ENCODE measurements around the gene PELI2.

Gene PELI2

GRCh38 chr14:56119201-56119981 lies 1.2 kb downstream of the PELI2 start:
- peak; percentile 36 to 69 for DNase-seq

- DNase-seq = peak; percentile 90 to 93
Measured at GRCh38 chr14:56120091-56120691, 2.0 kb downstream of the PELI2 start.

GRCh38 chr14:56121816-56122215 lies 3.6 kb downstream of the PELI2 start:
- no peak for DNase-seq

GRCh38 chr14:56122301-56122700 lies 4.1 kb downstream of the PELI2 start:
- no peak for DNase-seq

GRCh38 chr14:56124327-56124726 lies 6.1 kb downstream of the PELI2 start:
- peak in 1 of 2 experiments; percentile 55 for DNase-seq

GRCh38 chr14:56125772-56126636 lies 7.8 kb downstream of the PELI2 start:
- DNase-seq = peak; percentile 97 to 99

- no peak for DNase-seq
Measured at GRCh38 chr14:56126637-56126913, 8.4 kb downstream of the PELI2 start.

- DNase-seq = peak; percentile 36 to 61
Measured at GRCh38 chr14:56127156-56127555, 8.9 kb downstream of the PELI2 start.

- DNase-seq = no peak
Measured at GRCh38 chr14:56129092-56129491, 10.9 kb downstream of the PELI2 start.

GRCh38 chr14:56129933-56130332 lies 11.7 kb downstream of the PELI2 start:
- DNase-seq = no peak

- peak; percentile 74 to 92 for DNase-seq
Measured at GRCh38 chr14:56131004-56131864, 13.0 kb downstream of the PELI2 start.

GRCh38 chr14:56131865-56132833 lies 13.9 kb downstream of the PELI2 start:
- DNase-seq = peak; percentile 83 to 93

- DNase-seq = peak; percentile 88 to 92
Measured at GRCh38 chr14:56133547-56133946, 15.3 kb downstream of the PELI2 start.

GRCh38 chr14:56135001-56135400 lies 16.8 kb downstream of the PELI2 start:
- peak; percentile 78 to 93 for DNase-seq

- DNase-seq = no peak
Measured at GRCh38 chr14:56135668-56136067, 17.5 kb downstream of the PELI2 start.

- DNase-seq = peak; percentile 54 to 72
Measured at GRCh38 chr14:56136571-56137452, 18.6 kb downstream of the PELI2 start.

- no peak for DNase-seq
Measured at GRCh38 chr14:56137453-56137807, 19.2 kb downstream of the PELI2 start.

GRCh38 chr14:56137849-56138248 lies 19.6 kb downstream of the PELI2 start:
- peak; percentile 82 to 84 for DNase-seq

GRCh38 chr14:56138928-56139327 lies 20.7 kb downstream of the PELI2 start:
- DNase-seq = peak; percentile 100

GRCh38 chr14:56142314-56142713 lies 24.1 kb downstream of the PELI2 start:
- no peak for DNase-seq

GRCh38 chr14:56143025-56143424 lies 24.8 kb downstream of the PELI2 start:
- no peak for DNase-seq

Data from NCI-H524 (cell line).